GM12865 (cell line): ENCODE results near the gene DLX4.

Experiments used
- DNase-seq: peaks from one replicate; pipeline ENCODE4 v3.0.0; 2010; ENCODE audit warnings: low read depth
- H3K4me3 ChIP-seq: 2 replicates; pipeline ENCODE4 v1.5.1; 2011; ENCODE audit warnings: mild to moderate bottlenecking, low read depth, low read length, control low read depth
- TF ChIP-seq, protein P1 (sequence below): IDR thresholded peaks from 2 replicates; pipeline ENCODE4 v1.5.1; 2011; ENCODE audit warnings: low read length, control low read depth, low read depth, inconsistent platforms; ENCODE audit not compliant: insufficient read depth; ENCODE audit errors: missing control alignments

The DLX4 gene

DNA sequence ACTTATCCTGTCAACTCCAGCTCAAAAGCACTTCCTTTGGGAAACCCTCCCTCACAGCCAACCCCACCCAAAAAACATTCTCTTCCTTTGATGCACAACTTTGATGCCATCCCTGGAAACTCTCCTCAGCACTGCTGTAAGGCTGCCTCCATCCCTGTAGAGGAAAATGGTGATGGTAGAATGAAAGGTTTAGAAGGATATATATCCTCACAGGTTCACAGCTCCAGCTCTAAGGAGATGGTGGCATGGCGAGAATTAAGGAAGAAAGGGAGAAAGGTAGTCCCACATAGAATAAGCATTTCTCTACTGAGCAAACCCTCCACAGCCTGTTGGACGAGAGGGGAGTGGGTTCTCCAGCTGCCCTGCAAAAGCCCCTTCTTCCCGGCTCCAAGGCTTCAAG, 2.2 kb upstream of the DLX4 start:
- TF ChIP-seq, protein P1, sequence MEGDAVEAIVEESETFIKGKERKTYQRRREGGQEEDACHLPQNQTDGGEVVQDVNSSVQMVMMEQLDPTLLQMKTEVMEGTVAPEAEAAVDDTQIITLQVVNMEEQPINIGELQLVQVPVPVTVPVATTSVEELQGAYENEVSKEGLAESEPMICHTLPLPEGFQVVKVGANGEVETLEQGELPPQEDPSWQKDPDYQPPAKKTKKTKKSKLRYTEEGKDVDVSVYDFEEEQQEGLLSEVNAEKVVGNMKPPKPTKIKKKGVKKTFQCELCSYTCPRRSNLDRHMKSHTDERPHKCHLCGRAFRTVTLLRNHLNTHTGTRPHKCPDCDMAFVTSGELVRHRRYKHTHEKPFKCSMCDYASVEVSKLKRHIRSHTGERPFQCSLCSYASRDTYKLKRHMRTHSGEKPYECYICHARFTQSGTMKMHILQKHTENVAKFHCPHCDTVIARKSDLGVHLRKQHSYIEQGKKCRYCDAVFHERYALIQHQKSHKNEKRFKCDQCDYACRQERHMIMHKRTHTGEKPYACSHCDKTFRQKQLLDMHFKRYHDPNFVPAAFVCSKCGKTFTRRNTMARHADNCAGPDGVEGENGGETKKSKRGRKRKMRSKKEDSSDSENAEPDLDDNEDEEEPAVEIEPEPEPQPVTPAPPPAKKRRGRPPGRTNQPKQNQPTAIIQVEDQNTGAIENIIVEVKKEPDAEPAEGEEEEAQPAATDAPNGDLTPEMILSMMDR = no peak
- no peak for DNase-seq
- no peak overlapping the region for H3K4me3 ChIP-seq

DNA sequence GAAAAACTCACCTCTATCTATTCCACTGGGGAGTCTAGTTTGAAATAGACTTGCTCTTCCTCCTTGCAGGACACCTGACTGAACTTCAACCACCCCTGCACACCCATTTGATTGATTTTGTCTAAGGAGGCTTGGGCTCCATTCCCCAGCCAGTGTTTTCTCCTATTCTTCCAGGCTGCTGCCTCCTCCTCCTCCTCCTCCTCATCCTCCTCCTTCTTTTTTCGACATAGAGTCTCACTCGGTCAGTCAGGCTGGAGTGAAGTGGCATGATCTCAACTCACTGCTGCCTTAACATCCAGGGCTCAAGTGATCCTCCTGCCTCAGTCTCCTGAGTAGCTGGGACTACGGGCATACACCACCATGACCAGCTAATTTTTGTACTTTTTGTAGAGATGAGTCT, 1.8 kb upstream of the DLX4 start:
- H3K4me3 ChIP-seq = no peak overlapping the region
- no peak for DNase-seq
- TF ChIP-seq, protein P1 = no peak

DNA sequence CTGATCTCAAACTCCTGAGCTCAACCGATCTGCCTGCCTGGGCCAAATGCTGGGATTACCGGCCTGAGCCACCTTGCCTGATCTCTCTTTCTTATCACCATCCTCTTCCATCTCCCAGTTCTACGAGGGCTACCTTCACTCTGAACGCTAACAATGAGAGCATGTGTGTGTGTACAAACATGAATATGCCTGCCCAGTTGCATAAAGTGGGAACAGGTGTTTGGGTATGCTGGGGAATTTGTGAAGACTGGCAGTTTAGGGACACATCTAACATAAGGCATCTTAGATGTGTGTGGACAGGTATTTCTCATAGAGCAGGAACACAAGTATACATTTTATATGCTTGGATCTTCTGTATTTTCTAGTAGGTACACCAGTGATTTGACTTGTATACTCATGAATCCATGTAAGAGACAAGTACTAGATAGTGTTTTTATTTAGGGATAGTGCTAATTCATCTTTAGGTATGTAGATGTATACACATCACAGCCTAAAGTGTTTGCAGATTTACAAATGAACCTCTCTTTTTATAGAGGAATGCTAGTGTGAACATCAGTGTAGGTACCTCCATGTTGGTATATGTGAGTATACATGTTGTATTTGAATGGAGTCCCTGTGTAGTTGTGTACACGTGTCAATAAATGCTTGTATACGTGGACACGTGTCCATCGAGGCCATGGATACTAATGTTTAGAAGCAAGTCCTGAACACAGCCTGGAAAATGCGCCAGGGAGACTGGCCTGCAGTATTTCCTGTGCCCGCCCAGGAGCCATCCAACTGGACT, 1.2 kb upstream of the DLX4 start:
- H3K4me3 ChIP-seq = peak overlapping the region; percentile 54
- DNase-seq = no peak
- TF ChIP-seq, protein P1 = no peak

DNA sequence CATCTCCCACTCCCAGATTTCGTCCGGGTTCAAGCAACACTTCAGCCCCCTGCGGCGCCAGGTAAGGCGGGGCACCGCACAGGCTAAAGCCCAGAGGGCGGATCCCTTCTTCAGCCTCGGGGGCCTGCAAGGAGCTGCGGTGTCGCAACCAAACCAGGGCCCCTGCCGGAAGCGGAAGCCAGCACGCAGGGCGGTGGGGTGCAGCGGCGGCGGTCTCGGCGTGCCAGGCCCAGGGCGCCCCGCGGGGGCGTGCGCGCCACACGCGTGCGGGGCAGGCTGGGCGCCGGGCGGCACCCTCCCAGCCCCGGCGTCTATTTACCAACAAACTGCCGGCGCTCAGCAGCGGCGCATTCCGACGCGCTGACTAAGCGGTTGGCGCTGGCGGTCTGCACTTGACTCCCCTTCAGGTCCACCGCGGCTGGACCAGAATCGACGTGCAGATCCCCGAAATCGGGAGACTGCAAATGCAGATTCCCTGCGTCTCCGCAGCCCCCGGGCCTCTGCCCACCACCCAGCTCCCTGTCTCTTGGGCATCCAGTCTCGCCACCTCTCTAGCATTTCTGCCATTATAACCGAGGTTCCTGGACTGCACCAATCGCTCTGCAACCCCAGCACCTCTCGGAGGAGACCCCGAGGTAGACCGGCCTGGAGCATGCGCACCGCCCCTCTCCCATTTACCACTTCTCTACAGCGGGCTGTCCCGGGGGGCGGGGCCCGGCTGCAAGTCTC, 421 bp upstream of the DLX4 start:
- TF ChIP-seq, protein P1 = no peak
- H3K4me3 ChIP-seq = peak overlapping the region; percentile 54
- DNase-seq = peak; percentile 70

DNA sequence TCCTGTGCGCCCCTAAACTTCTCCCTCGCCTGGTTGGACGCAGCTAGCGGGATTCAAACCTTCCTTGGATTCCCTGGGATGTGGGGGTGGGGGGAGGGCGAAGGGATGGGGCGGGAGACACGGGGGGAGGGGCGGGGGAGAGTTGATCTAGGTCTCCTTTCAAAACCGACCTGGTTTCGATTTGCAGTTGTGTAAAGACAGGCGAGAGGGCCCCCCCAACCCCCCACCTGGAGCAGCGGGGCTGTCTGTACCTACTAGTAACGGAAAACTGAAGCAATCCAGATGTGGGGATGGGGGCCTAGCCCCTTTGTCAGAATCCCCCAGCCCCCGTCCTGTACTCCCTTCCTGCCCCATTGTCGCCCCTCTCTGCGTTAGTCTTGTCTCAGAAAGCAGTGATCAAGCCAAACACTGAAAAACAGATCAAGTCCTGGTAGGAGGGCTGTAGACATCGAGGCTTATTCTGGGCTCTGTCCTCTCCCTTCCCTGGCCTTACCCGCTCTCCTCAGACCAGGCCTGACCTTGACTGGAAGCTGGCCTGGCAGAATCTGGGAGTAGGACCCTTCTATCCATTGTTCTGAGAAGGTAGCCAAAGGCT, 902 bp downstream of the DLX4 start:
- TF ChIP-seq, protein P1 = no peak
- no peak for DNase-seq
- H3K4me3 ChIP-seq = no peak overlapping the region

DNA sequence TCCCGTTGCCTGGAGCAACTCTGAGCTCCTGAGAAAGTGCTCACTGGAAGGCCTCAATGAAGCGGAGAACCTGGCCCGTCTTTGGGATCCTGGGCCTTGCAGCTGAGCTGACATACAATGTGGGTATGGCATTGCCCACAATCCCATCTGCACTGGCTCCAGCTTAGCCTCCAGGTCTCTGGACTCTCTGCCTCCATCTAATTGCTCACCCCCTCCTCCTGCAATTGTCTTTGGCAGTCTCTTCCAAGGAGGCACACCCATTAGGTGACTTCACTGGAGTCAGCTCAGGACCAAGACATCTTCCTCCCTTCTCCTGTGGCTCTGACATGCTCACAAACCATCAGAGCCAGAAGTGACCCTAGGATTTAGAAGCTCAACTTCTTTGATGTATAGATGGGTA, 1.5 kb downstream of the DLX4 start:
- H3K4me3 ChIP-seq = no peak overlapping the region
- TF ChIP-seq, protein P1 = no peak
- DNase-seq = no peak
